Activated naive CD4-positive, alpha-beta T cell treated with anti-CD3 and anti-CD28 coated beads, Interleukin-2, amount 50 U/mL, for 72 hours (primary cell): ENCODE data around the gene BCAS1. TPM values are rescaled to one million over a fixed set of nuclear protein-coding genes. Genes with fewer than 3 reads are reported as not detected.

Experiments
- ATAC-seq, 2 donors: fragments of 150-1000 bp; cut with Tn5 transposase; 2 replicates each; pipeline ENCODE4 v1.10.0; 2021; ENCODE audit warnings: mild to moderate bottlenecking in 2 of 2, moderate library complexity in 2 of 2
- DNase-seq, 2 donors: peaks; one replicate each; pipeline ENCODE4 v3.0.0; 2021 to 2022; ENCODE audit warnings: low spot score in 2 of 2
- H3K27ac Mint-ChIP-seq, 2 donors: one replicate each; pipeline ENCODE4 v1.8.0; 2022; ENCODE audit warnings: mild to moderate bottlenecking in 2 of 2, mixed read lengths in 2 of 2
- H3K36me3 Mint-ChIP-seq, 2 donors: one replicate each; pipeline ENCODE4 v1.8.0; 2022; ENCODE audit warnings: mixed read lengths in 2 of 2
- H3K9me3 Mint-ChIP-seq, 2 donors: one replicate each; pipeline ENCODE4 v1.8.0; 2022; ENCODE audit warnings: mixed read lengths in 2 of 2
- total RNA-seq, 2 donors: library from RNA; stranded (reverse); gene quantifications; one replicate each; pipeline ENCODE4 v1.2.3, GENCODE V29; 2022

Gene BCAS1
- total RNA-seq, 2 donors from 2014 or later = not detected

GRCh38 chr20:53957451-53958172, 112.8 kb downstream of the BCAS1 start:
- peaks cover 0 to 6% of the 10 kb centered on the region in 2 donors for H3K36me3 Mint-ChIP-seq
- no peak overlapping the region for H3K27ac Mint-ChIP-seq
- ATAC-seq (no peak), DNase-seq (no peak)
- peaks cover 0 to 9% of the 10 kb centered on the region in 2 donors for H3K9me3 Mint-ChIP-seq

DNA sequence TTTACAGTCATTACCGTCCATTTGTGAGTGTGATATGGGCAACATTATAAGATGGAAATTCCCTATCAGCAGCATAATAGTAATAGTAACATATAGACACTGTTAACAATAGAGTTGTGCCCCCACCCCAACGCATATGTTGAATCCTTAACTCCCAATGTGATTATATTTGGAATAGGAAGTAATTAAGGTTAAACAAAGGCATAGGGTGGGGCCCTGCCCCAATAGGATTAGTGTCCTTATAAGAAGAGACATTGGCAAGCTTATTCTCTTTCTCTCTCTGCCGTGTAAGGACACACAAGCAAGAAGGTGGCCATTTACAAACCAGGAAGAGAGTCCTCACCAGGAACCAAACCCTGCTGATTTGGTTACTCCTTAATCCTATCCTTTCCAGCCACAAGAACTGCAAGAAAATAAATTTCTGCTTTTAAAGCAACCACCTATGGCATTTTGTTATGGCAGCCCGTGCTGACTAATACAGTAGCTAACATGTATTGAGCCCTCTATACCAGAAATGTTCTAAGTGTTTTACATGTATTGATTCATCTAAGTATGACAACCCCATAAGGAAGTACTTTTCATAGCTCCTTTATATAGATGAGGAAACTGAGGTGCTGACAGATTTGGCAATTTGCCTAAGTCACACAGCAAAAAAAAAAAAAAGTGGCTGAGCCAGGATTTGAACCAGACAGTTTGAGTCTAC, 114.2 kb downstream of the BCAS1 start:
- Mint-ChIP-seq H3K27ac (no peak overlapping the region), H3K36me3 (peaks cover 0 to 20% of the 10 kb centered on the region in 2 donors), H3K9me3 (peaks cover 4 to 19% of the 10 kb centered on the region in 2 donors)
- ATAC-seq (no peak), DNase-seq (no peak)

GRCh38 chr20:53954723-53955658, 115.4 kb downstream of the BCAS1 start:
- H3K27ac Mint-ChIP-seq = no peak overlapping the region
- no peak for DNase-seq
- ATAC-seq = no peak
- peaks cover 4 to 19% of the 10 kb centered on the region in 2 donors for H3K9me3 Mint-ChIP-seq
- peaks cover 0 to 20% of the 10 kb centered on the region in 2 donors for H3K36me3 Mint-ChIP-seq

- peaks cover 0 to 20% of the 10 kb centered on the region in 2 donors for H3K36me3 Mint-ChIP-seq
- ATAC-seq (no peak), DNase-seq (no peak)
- no peak overlapping the region for H3K27ac Mint-ChIP-seq
- peaks cover 4 to 19% of the 10 kb centered on the region in 2 donors for H3K9me3 Mint-ChIP-seq
Measured at GRCh38 chr20:53952528-53953096, 117.8 kb downstream of the BCAS1 start.

DNA sequence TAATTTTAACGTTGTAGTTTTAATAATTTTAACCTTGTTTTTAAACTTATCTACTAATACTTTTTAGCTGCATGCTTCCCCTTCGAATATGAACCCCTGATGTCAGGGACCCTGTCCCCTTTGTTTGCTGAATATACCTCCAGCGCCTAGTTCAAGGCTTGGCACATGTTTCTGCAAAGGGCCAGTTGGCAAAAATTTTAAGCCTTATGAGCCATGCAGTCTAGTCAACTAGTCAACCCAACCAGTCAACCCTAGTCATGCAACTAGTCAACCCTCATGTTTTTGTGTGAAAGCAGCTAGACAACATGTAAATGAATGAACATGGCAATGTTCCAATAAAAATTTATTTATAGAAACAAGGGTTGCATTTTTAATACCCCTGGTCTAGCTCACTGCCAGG, 119.8 kb downstream of the BCAS1 start:
- no peak overlapping the region for H3K27ac Mint-ChIP-seq

DNA sequence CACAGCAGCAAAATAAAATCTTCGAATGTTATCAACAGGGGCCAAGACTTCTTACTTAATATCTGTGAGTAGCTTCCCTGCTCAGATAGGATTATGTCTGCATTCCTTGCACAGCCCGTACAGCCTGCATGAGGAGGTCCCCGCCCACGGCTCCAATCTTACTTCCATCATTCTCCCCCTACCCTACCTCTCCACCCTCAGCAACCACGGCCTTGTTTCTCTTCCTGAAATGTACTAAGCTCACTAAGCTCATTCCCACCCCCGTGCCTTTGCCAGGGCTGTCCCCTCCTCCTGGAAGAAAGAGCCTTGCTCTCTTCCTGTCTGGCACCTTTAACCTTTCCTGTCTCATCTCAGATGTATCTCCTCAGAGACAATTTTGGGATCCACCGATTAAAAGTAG, 120.4 kb downstream of the BCAS1 start:
- DNase-seq (no peak), ATAC-seq (peak in 1 of 2 donors; percentile 9)
- peaks cover 0 to 20% of the 10 kb centered on the region in 2 donors for H3K36me3 Mint-ChIP-seq
- H3K9me3 Mint-ChIP-seq = peaks cover 4 to 19% of the 10 kb centered on the region in 2 donors
- H3K27ac Mint-ChIP-seq = peak overlapping the region; percentile 47 to 91

More for the DNA sequence above, 119.8 kb downstream of the BCAS1 start:
- H3K9me3 Mint-ChIP-seq = peaks cover 4 to 19% of the 10 kb centered on the region in 2 donors
- H3K36me3 Mint-ChIP-seq = peaks cover 0 to 20% of the 10 kb centered on the region in 2 donors
- DNase-seq (no peak), ATAC-seq (no peak)

GRCh38 chr20:53949319-53949839, 121.0 kb downstream of the BCAS1 start:
- Mint-ChIP-seq H3K9me3 (peaks cover 4 to 19% of the 10 kb centered on the region in 2 donors), H3K36me3 (peaks cover 0 to 20% of the 10 kb centered on the region in 2 donors), H3K27ac (peak overlapping the region; percentile 79 to 91)
- DNase-seq (peak; percentile 60 to 86), ATAC-seq (peak; percentile 91 to 95)

- Mint-ChIP-seq H3K9me3 (peaks cover 4 to 18% of the 10 kb centered on the region in 2 donors), H3K27ac (peak overlapping the region; percentile 79 to 91), H3K36me3 (peaks cover 0 to 18% of the 10 kb centered on the region in 2 donors)
- DNase-seq (no peak), ATAC-seq (peak; percentile 65 to 69)
Measured at GRCh38 chr20:53948383-53949318, 121.7 kb downstream of the BCAS1 start.

DNA sequence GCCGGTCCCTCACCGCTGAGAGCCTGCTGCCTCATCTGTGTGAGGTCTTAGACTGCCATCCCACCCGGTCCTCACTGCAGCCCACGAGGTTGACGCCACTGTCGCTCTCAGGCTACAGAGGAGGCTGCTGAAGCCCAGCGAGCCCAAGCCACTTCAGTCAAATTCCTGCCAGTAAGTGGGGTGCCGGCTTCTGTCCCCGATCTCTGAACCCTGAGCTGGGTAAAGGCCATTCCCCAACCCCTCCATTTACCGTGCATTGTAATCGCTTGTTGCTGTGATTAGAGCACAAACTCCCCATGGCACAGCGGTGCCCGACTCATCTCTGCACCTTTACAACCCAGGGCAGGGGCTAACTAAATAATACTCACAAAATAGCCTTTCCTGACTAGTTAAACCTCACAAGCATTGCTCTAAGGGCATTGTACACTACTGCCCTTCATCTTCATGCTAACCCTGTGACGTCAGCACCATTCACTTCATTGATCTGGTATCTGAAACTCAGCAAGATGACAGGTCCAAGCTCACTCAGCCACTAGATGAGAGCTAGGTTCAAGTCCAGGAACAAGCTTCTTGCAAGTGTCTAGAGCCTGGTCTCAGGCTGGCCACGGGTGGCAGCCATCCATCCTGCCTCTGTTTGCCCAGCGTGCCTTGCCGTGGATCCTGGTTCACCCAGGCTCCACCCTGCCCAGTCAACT, 122.7 kb downstream of the BCAS1 start:
- peaks cover 4 to 10% of the 10 kb centered on the region in 2 donors for H3K9me3 Mint-ChIP-seq
- ATAC-seq = no peak
- H3K36me3 Mint-ChIP-seq = peaks cover 0 to 14% of the 10 kb centered on the region in 2 donors
- no peak for DNase-seq
- no peak overlapping the region for H3K27ac Mint-ChIP-seq

GRCh38 chr20:53946106-53946505, 124.3 kb downstream of the BCAS1 start:
- no peak overlapping the region for H3K27ac Mint-ChIP-seq
- ATAC-seq = no peak
- DNase-seq = no peak
- H3K36me3 Mint-ChIP-seq = no peaks in the 10 kb centered on the region
- no peaks in the 10 kb centered on the region for H3K9me3 Mint-ChIP-seq

DNA sequence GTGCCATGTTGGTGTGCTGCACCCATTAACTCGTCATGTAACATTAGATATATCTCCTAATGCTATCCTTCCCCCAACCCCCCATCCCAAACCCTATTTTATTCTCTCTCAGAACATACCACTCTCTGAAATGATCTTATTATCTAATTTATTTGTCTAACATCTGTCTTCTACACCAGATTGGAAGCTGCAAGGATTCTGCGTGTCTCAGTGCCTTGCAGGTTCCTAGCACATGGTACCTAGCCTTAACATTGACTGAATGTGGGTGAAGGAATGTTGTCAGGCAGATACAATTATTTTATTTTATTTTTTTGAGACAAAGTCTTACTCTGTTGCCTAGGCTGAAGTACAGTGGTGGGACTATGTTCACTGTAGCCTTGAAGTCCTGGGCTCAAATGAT, 124.9 kb downstream of the BCAS1 start:
- Mint-ChIP-seq H3K9me3 (no peaks in the 10 kb centered on the region), H3K36me3 (no peaks in the 10 kb centered on the region), H3K27ac (no peak overlapping the region)
- DNase-seq (no peak), ATAC-seq (no peak)

DNA sequence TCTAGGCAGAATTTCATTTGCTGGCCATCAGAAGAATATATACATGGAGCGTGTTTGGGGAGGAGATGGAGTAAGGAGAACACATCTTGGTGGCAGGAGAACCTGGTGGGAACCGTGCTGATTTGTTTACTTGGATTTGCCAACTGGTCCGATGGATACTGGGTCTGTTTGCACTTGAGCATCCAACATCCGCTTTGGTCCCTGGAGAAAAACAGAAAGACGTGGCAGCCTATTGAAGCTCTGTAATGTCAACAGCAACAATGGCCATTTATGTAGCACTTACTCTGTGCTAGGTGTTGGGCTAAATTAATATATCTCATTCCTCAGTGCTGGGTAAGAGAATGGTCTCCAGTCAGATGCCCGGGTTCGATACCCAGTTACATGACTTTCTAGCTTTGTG, 125.6 kb downstream of the BCAS1 start:
- ATAC-seq = no peak
- no peak for DNase-seq
- H3K36me3 Mint-ChIP-seq = no peaks in the 10 kb centered on the region
- H3K9me3 Mint-ChIP-seq = no peaks in the 10 kb centered on the region
- H3K27ac Mint-ChIP-seq = no peak overlapping the region

DNA sequence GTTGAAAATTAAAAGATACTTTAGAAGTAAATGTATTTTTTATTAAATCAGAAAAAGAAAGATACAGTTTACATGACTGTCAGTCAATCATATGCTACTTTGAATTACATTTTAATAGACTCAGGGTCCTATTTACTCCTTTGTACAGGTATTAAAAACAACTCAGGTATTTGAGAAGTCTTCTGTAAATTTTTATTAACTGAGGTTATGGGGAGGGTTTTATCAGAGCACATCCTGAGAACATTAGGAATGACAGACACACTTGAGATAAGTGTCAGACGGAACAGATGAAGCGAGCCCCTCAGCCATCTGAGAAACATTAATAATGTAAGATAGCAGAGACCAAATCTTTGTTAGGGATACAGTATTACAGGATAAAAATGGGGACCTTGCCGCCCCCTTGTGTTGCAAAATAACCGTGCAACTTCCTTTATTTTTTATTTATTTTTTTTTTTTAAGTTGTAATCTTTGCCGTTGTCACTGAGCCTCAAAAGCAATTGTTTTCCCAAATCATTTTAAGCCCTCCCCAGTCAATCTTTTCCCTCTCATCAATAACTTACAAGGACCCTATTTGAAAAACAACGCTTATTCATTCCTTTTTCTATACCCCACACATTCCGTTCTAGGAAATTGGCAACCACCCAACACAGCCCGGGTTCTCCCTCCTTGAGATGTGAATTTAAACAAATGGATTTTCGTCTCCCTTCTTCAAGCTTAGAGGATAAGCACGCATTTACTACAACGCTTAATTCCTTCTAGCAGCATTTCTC, 126.7 kb downstream of the BCAS1 start:
- DNase-seq = peak in 1 of 2 donors; percentile 31
- H3K27ac Mint-ChIP-seq = no peak overlapping the region
- H3K36me3 Mint-ChIP-seq = no peaks in the 10 kb centered on the region
- peak in 1 of 2 donors; percentile 44 for ATAC-seq
- H3K9me3 Mint-ChIP-seq = no peaks in the 10 kb centered on the region

GRCh38 chr20:53942973-53943372, 127.4 kb downstream of the BCAS1 start:
- Mint-ChIP-seq H3K27ac (no peak overlapping the region), H3K9me3 (no peaks in the 10 kb centered on the region), H3K36me3 (no peaks in the 10 kb centered on the region)
- no peak for ATAC-seq
- DNase-seq = no peak
